Endodermal cell (in vitro differentiated cells): ENCODE results near the gene CDK4. TPM values are rescaled to one million over a fixed set of nuclear protein-coding genes. Genes with fewer than 3 reads are reported as not detected.

ENCODE experiments used
- DNase-seq: peaks from one replicate; pipeline ENCODE4 v3.0.0-alpha.2; 2017
- H3K27ac ChIP-seq: 2 replicates; pipeline ENCODE4 v1.5.1; 2013; ENCODE audit warnings: mild to moderate bottlenecking, low read depth, low read length, moderate library complexity
- H3K27me3 ChIP-seq: 2 replicates; pipeline ENCODE4 v1.6.1; 2013; ENCODE audit warnings: mild to moderate bottlenecking, low read length, moderate library complexity; ENCODE audit not compliant: insufficient read depth, control insufficient read depth, poor library complexity, severe bottlenecking
- H3K36me3 ChIP-seq: 2 replicates; pipeline ENCODE4 v1.7.0; 2013; ENCODE audit warnings: mild to moderate bottlenecking, low read length, moderate library complexity; ENCODE audit not compliant: control insufficient read depth, insufficient read depth
- H3K4me1 ChIP-seq: one replicate; pipeline ENCODE4 v1.7.0; 2013; ENCODE audit warnings: low read length; ENCODE audit not compliant: control insufficient read depth, insufficient read depth
- H3K4me3 ChIP-seq: 2 replicates; pipeline ENCODE4 v1.5.1; 2013; ENCODE audit warnings: mild to moderate bottlenecking, low read length, moderate library complexity
- H3K9ac ChIP-seq: 2 replicates; pipeline ENCODE4 v1.6.1; 2013; ENCODE audit warnings: mild to moderate bottlenecking, low read length, moderate library complexity; ENCODE audit not compliant: poor library complexity, severe bottlenecking; ENCODE audit errors: extremely low read depth
- H3K9me3 ChIP-seq: 2 replicates; pipeline ENCODE4 v1.6.1; 2013; ENCODE audit warnings: mild to moderate bottlenecking, low read length, moderate library complexity; ENCODE audit not compliant: control insufficient read depth
- H3K27ac Mint-ChIP-seq: 2 replicates; pipeline ENCODE4 v1.8.0; 2020; ENCODE audit warnings: mixed read lengths
- H3K27me3 Mint-ChIP-seq: 2 replicates; pipeline ENCODE4 v1.8.0; 2021; ENCODE audit warnings: mild to moderate bottlenecking, mixed read lengths; ENCODE audit not compliant: insufficient read depth
- H3K36me3 Mint-ChIP-seq: 2 replicates; pipeline ENCODE4 v1.8.0; 2020; ENCODE audit warnings: low read depth, mixed read lengths
- H3K4me1 Mint-ChIP-seq: 2 replicates; pipeline ENCODE4 v1.8.0; 2020; ENCODE audit warnings: mixed read lengths
- H3K4me3 Mint-ChIP-seq: 2 replicates; pipeline ENCODE4 v1.8.0; 2020; ENCODE audit warnings: mild to moderate bottlenecking, moderate library complexity, mixed read lengths
- H3K9me3 Mint-ChIP-seq: 2 replicates; pipeline ENCODE4 v1.8.0; 2020; ENCODE audit warnings: mild to moderate bottlenecking, mixed read lengths
- WGBS, 2 experiments: methylation state at CpG; one replicate each; pipeline versions ENCODE4 v1.1.5 to v1.1.7; 2013; ENCODE audit warnings: missing lambda C conversion rate in 2 of 2, mixed read lengths in 1 of 2; ENCODE audit not compliant: insufficient coverage in 1 of 2, insufficient read length in 1 of 2; 5-methylcytosine and 5-hydroxymethylcytosine counted together
- total RNA-seq, 2 donors: library from RNA; stranded (reverse); fragmentation: NEBNext Ultra II Directional in 1 of 2; extraction: Animal tissue kit (Norgen Biotek cat#: 25700) in 1 of 2; gene quantifications; 2 replicates in 1 of 2; 3 replicates in 1 of 2; pipeline ENCODE4 v1.2.1, GENCODE V29; 2021
- TF ChIP-seq, protein P1 (sequence below): fragments of 200-600 bp; sonication (generic); conservative IDR thresholded peaks from 2 replicates; pipeline ENCODE4 v1.5.0; 2021; ENCODE audit warnings: antibody characterized with exemption, mild to moderate bottlenecking

Gene CDK4
- total RNA-seq, 2 donors from 2014 or later = 144 to 186 TPM

DNA sequence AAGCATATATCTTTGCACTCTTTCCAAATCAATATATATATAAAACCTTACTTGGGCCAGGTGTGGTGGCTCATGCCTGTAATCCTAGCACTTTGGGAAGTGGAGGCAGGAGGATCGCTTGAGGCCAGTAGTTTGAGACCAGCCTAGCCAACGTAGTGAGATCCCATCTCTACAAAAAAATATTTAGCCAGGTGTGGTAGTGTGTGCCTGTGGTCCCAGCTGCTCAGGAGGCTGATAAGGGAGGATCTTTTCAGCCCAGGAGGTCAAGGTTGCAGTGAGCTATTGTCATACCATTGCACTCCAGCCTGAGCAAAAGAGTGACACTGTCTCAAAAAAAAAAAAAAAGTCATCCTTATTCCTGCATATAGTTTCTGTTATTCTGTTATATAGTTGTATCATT lies 43.8 kb downstream of the CDK4 start:
- Histone ChIP-seq H3K27me3 (no peaks in the 10 kb centered on the region), H3K36me3 (peaks cover 25% of the 10 kb centered on the region), H3K4me3 (no peak overlapping the region), H3K9ac (no peak overlapping the region), H3K4me1 (no peaks in the 10 kb centered on the region), H3K27ac (no peak overlapping the region), H3K9me3 (peaks cover 14% of the 10 kb centered on the region)
- no peak overlapping the region for H3K4me3 Mint-ChIP-seq
- peaks cover 7% of the 10 kb centered on the region for H3K9me3 Mint-ChIP-seq
- no peaks in the 10 kb centered on the region for H3K4me1 Mint-ChIP-seq
- peaks cover 46% of the 10 kb centered on the region for H3K36me3 Mint-ChIP-seq
- TF ChIP-seq, protein P1, sequence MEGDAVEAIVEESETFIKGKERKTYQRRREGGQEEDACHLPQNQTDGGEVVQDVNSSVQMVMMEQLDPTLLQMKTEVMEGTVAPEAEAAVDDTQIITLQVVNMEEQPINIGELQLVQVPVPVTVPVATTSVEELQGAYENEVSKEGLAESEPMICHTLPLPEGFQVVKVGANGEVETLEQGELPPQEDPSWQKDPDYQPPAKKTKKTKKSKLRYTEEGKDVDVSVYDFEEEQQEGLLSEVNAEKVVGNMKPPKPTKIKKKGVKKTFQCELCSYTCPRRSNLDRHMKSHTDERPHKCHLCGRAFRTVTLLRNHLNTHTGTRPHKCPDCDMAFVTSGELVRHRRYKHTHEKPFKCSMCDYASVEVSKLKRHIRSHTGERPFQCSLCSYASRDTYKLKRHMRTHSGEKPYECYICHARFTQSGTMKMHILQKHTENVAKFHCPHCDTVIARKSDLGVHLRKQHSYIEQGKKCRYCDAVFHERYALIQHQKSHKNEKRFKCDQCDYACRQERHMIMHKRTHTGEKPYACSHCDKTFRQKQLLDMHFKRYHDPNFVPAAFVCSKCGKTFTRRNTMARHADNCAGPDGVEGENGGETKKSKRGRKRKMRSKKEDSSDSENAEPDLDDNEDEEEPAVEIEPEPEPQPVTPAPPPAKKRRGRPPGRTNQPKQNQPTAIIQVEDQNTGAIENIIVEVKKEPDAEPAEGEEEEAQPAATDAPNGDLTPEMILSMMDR = no peak
- no peak overlapping the region for H3K27ac Mint-ChIP-seq
- no peak for DNase-seq
- WGBS, 2 experiments = 92% methylated on average over 1 of the region's 2 CpGs; no CpG with 5 or more reads in 1 of the 2 experiments
- no peaks in the 10 kb centered on the region for H3K27me3 Mint-ChIP-seq

DNA sequence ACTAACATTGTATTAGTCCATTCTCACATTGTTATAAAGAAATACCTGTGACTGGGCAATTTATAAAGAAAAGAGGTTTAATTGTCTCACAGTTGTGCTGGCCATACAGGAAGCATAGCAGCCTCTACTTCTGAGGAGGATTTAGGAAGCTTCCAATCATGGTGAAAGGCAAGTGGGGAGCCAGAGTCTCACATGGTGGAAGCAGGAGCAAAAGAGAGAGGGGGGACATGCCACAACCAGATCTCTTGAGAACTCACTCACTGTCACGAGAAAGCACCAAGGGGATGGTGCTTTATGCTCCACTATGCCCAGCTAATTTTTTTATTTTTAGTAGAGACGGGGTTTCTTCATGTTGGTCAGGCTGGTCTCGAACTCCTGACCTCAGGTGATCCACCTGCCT lies 44.9 kb downstream of the CDK4 start:
- Mint-ChIP-seq H3K4me1 (no peaks in the 10 kb centered on the region), H3K36me3 (peaks cover 53% of the 10 kb centered on the region), H3K9me3 (peaks cover 11% of the 10 kb centered on the region), H3K27ac (no peak overlapping the region), H3K27me3 (no peaks in the 10 kb centered on the region), H3K4me3 (no peak overlapping the region)
- Histone ChIP-seq H3K36me3 (peaks cover 36% of the 10 kb centered on the region), H3K4me1 (no peaks in the 10 kb centered on the region), H3K9ac (no peak overlapping the region), H3K4me3 (no peak overlapping the region), H3K27ac (no peak overlapping the region), H3K27me3 (no peaks in the 10 kb centered on the region), H3K9me3 (peaks cover 21% of the 10 kb centered on the region)
- no peak for DNase-seq
- WGBS, 2 experiments = 89 to 93% methylated on average over 3 of the region's 3 CpGs
- TF ChIP-seq, protein P1 = no peak

DNA sequence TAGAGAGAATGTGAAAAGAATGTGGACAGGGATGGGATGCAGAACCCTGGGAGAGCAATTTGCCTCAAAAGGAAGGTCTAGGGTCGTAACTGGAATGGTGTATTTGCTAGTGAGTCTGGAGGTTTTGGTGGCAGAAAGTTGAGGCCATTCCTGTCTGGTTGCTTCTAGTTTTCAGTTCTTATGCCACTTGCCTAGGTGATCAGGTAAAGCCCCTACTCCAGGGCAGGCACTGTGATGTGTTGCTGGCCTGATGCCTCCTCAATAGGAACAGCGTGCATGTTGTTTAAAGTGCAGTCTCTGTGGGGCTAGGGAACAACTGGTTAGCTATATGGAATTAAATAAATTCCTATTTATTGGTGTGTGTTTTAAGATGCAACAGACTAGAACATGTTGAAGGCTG lies 51.8 kb downstream of the CDK4 start:
- H3K36me3 ChIP-seq = peaks cover 70% of the 10 kb centered on the region
- Mint-ChIP-seq H3K27me3 (no peaks in the 10 kb centered on the region), H3K9me3 (peaks cover 9% of the 10 kb centered on the region), H3K4me1 (no peaks in the 10 kb centered on the region), H3K36me3 (peaks cover 68% of the 10 kb centered on the region), H3K27ac (no peak overlapping the region), H3K4me3 (no peak overlapping the region)
- H3K27me3 ChIP-seq = no peaks in the 10 kb centered on the region
- peaks cover 21% of the 10 kb centered on the region for H3K9me3 ChIP-seq
- whole genome bisulfite sequencing, 2 experiments = 96 to 100% methylated on average over 1 to 2 of the region's 2 CpGs
- TF ChIP-seq, protein P1 = no peak
- no peaks in the 10 kb centered on the region for H3K4me1 ChIP-seq
- H3K4me3 ChIP-seq = no peak overlapping the region
- no peak overlapping the region for H3K9ac ChIP-seq
- H3K27ac ChIP-seq = no peak overlapping the region
- no peak for DNase-seq
